ENCODE measurements around the gene BLVRB.
"Not testable (repeated sequence)": the region's sequence is repeated elsewhere in the genome, so short reads cannot be mapped to it uniquely, and the experiment has no call there.

Gene BLVRB

GRCh38 chr19:40449506-40449905 is 16.0 kb downstream of the BLVRB start:
- DNase-seq (ENCODE audit: low spot score) = no peak

GRCh38 chr19:40446263-40446784 is 19.2 kb downstream of the BLVRB start:
- no peak for DNase-seq (ENCODE audit: low spot score)

DNA sequence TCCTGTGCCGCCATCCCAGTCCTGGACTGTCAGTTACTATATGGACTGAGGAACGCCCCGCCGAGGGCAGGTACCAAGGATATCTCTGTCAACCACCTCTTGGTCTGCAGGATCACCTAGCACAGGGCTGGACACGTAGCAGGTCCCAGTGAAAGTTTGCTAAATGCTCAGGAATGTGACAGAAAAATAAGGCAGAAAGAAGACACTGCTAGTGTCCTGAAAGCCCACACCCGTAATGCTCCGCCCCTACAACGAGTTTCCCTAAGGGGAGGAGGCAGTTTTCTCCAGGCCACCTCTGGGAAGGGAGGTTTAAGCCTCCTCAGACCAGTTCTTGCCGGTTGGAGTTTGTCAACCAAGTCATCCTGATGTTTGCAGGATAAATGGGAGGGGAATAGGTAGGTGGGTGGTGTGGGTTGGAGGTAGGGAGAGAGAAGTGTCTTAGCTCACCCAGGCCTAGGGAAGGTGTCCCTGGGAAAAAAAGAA is 19.7 kb downstream of the BLVRB start:
- DNase-seq (ENCODE audit: low spot score) = no peak

DNA sequence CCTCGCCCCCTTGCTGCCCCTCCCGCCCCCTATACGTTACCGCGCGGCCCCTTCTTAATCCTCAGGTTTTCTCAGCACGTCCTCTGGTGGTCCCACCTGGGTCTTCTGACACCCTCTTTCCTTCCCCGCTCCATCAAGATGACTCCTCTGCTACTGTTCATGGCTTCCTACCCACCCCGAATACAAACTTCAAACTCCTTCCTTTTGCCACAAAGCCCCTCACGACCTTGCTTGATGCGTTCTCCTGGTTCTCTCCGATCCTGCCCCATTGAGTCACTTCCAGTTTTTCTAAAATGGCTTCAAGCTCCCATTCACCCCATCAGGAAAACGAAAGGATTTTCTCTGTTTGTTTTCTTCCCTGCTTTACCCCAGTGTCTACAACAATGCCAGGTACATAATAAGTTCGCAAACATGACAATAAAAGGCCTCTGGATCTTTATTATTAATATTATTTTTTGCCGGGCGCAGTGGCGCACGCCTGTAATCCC is 20.7 kb downstream of the BLVRB start:
- no peak for DNase-seq (ENCODE audit: low spot score)

DNA sequence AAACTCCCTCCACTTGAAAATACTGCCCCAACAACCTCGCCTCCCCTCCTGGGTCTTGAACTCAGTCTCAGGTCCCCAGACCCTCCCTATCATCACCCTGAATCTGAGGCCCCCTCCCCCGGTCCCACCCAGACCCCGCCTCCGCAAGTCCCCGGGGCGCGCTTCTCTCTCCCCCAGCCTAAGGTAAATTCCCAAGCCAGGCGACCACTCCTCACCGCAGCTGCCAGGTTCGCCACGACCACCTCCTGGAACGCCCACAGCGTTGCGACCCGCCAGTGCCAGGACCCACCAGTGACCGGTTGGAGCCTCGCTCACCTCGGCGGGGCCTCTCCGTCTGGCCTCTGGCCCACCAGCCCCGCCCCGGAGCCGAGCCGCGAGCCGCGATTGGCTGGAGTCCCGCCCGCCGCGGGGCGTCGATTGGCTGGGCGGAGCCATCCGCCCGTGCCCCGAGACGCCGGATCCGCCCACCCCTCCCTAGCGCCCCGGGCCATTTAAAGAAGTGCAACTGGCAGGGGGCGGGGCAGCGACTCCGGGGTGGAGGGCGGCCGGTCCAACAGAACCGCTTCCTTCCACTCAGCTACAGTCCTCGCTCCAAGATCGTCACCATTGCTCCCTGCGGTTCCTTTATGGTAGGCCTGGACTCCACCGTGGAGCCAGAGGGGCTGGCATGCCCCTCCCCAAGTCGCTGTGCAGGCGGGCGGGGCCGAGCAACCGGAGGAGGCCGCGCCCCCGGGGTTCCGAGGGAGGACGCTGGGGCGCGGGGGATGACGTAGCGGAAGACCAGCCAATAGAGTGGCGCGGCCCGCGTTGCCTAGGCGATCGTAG is 21.3 kb downstream of the BLVRB start, which contains the start of gene SERTAD3:
Gene SERTAD3, minus strand, starts transcription at position 336 of the 825 bp plus-strand sequence. CDS start 2,255 bp downstream, outside the sequence.
- DNase-seq (ENCODE audit: low spot score) = peak; percentile 96

GRCh38 chr19:40443131-40443999 is 22.2 kb downstream of the BLVRB start:
- DNase-seq (ENCODE audit: low spot score) = peak; percentile 100

GRCh38 chr19:40442328-40443130 is 23.0 kb downstream of the BLVRB start:
- no peak for DNase-seq (ENCODE audit: low spot score)

DNA sequence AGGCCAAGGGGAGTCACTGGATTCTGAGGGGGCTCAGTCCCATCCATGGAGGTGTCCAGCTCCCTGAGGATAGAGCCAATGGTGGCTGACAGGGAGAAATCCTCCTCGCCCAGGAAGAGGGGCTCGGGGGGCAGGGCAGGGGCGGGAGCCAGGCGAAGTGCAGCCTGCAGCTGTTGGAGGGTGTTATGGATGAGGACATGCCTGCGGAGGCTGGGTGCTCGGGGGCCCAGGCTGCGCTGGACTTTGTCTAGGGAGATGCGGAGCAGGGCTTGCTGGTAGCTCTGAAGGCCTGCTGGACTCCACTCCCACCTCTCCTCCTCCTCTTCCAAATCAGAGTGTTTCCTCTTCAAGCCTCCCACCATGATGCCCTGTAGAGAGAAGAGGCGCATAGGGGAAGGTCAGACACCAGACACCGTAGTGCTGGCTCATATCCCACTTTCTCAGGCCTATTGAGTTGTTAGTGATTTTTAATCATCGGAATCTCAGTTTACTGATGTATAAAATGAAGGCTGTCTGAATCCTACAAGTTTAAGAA is 23.8 kb downstream of the BLVRB start:
- DNase-seq (ENCODE audit: low spot score) = no peak

DNA sequence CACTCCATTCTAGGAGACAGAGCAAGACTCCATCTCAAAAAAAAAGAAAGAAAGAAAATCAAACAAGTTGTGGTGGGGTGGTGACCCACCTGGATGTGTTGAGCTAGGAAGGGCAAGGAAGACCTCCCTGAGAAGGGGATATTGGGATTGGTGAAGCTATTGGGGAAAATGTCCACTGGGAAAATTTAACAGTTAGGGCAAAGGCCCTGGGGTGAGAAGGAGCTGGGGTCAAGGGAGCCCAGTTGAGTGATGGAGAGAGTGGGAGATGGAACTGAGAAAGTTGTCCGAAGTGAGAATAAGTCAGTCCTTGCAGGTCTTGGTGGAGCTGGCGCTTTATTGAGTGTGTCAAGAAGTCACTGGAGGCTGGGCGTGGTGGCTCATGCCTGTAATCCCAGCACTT is 27.3 kb downstream of the BLVRB start:
- DNase-seq (ENCODE audit: low spot score) = no peak

- DNase-seq (ENCODE audit: low spot score) = peak; percentile 30
Observed at GRCh38 chr19:40433391-40434216, 31.9 kb downstream of the BLVRB start.

GRCh38 chr19:40432760-40433159 is 32.8 kb downstream of the BLVRB start:
- DNase-seq (ENCODE audit: low spot score) = not testable (repeated sequence)

DNA sequence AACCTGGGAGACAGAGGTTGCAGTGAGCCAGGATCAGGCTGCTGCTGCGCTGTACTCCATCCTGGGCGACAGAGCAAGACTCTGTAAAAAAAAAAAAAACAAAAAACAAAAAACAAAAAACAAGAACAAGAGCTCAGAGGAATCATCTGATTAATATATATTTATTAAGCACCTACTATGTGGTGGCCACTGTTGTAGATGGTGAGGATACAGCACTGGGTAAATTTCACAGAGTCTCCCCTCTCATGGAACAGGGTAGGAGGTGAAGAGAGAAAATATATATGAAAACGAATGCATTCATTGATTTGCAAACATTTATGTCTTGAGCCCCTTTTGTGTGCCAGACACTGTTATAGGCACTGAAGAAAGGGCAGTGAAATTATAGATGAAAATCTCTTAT is 33.8 kb downstream of the BLVRB start:
- no peak for DNase-seq (ENCODE audit: low spot score)

DNA sequence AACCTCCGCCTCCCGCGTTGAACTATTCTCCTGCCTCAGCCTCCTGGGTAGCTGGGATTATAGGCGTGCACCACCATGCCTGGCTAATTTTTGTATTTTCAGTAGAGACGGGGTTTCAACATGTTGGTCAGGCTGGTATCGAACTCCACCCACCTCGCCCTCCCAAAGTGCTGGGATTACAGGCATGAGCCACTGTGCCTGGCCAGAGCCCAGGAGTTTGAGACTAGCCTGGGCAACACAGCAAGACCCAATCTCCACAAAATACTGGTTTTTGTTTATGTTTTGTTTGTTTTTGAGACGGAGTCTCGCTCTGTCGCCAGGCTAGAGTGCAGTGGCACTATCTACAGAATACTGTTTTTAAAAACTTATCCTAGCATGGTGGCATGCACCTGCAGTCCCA is 35.3 kb downstream of the BLVRB start:
- DNase-seq (ENCODE audit: low spot score) = not testable (repeated sequence)

GRCh38 chr19:40428197-40428596 is 37.3 kb downstream of the BLVRB start:
- DNase-seq (ENCODE audit: low spot score) = not testable (repeated sequence)

GRCh38 chr19:40425450-40426287 is 39.9 kb downstream of the BLVRB start, which contains the start of gene SERTAD1:
Gene SERTAD1 (minus strand): TSS chr19:40425992. CDS start chr19:40423546, 2,446 bp downstream.
- peak; percentile 100 for DNase-seq (ENCODE audit: low spot score)

GRCh38 chr19:40424637-40425449 is 40.7 kb downstream of the BLVRB start:
- DNase-seq (ENCODE audit: low spot score) = no peak

GRCh38 chr19:40423938-40424337 is 41.6 kb downstream of the BLVRB start:
- no peak for DNase-seq (ENCODE audit: low spot score)

Measured in activated CD4-positive, alpha-beta T cell treated with anti-CD3 and anti-CD28 coated beads, Interleukin-2, Interleukin-4, amounts not matched to agents 100 ng/mL and 50 ng/mL, durations not matched to agents 16 hours and 8 hours (primary cell).